Limb (tissue), 2 donors: ENCODE results near the gene TANC1.

Experiments used
- DNase-seq, 2 donors: peaks; one replicate each; pipeline ENCODE4 v3.0.0-alpha.2; 2016; ENCODE audit errors: extremely low spot score in 2 of 2

Gene TANC1

GRCh38 chr2:158968396-158969161 lies at the start of gene TANC1:
TANC1 (plus strand) TSS chr2:158968640; CDS start chr2:159065911, 97,271 bp downstream.
- DNase-seq = peak; percentile 93 to 94

GRCh38 chr2:158921599-158922408 lies 46.6 kb upstream of the TANC1 start:
- no peak for DNase-seq

GRCh38 chr2:158922601-158923000 lies 45.8 kb upstream of the TANC1 start:
- DNase-seq = no peak

- peak; percentile 27 to 64 for DNase-seq
Measured at GRCh38 chr2:158923180-158923594, 45.3 kb upstream of the TANC1 start.

GRCh38 chr2:158923641-158924040 lies 44.8 kb upstream of the TANC1 start:
- DNase-seq = no peak

- no peak for DNase-seq
Measured at GRCh38 chr2:158926478-158926948, 41.9 kb upstream of the TANC1 start.

GRCh38 chr2:158928515-158928914 lies 39.9 kb upstream of the TANC1 start:
- no peak for DNase-seq

- DNase-seq = no peak
Measured at GRCh38 chr2:158928965-158929364, 39.5 kb upstream of the TANC1 start.

GRCh38 chr2:158931572-158931971 lies 36.9 kb upstream of the TANC1 start:
- no peak for DNase-seq

GRCh38 chr2:158932131-158932645 lies 36.3 kb upstream of the TANC1 start:
- peak in 1 of 2 donors; percentile 27 for DNase-seq

GRCh38 chr2:158934170-158934569 lies 34.3 kb upstream of the TANC1 start:
- DNase-seq = no peak

- no peak for DNase-seq
Measured at GRCh38 chr2:158935617-158936016, 32.8 kb upstream of the TANC1 start.

GRCh38 chr2:158936978-158937377 lies 31.5 kb upstream of the TANC1 start:
- DNase-seq = peak in 1 of 2 donors; percentile 25

GRCh38 chr2:158940356-158940755 lies 28.1 kb upstream of the TANC1 start:
- DNase-seq = no peak

- no peak for DNase-seq
Measured at GRCh38 chr2:158943973-158944372, 24.5 kb upstream of the TANC1 start.

- no peak for DNase-seq
Measured at GRCh38 chr2:158948964-158949699, 19.3 kb upstream of the TANC1 start.

- DNase-seq = no peak
Measured at GRCh38 chr2:158953454-158953853, 15.0 kb upstream of the TANC1 start.

- peak; percentile 80 to 90 for DNase-seq
Measured at GRCh38 chr2:158953926-158954763, 14.3 kb upstream of the TANC1 start.

GRCh38 chr2:158955842-158956365 lies 12.5 kb upstream of the TANC1 start:
- no peak for DNase-seq

GRCh38 chr2:158958365-158958764 lies 10.1 kb upstream of the TANC1 start:
- DNase-seq = no peak
